ENCODE data around the gene PAPPA. TPM values are rescaled to one million over a fixed set of nuclear protein-coding genes. Genes with fewer than 3 reads are reported as not detected.

Gene PAPPA
- total RNA-seq, 1 donor from 2014 or later, result 0.15 TPM

- TF ChIP-seq EZH2 (IDR thresholded peaks at IDR 0.05) (no peak), CTCF (IDR thresholded peaks at IDR 0.05) (peak; percentile 41), EZH2phosphoT487 (IDR thresholded peaks at IDR 0.05) (no peak)
- Mint-ChIP-seq H3K9me3 (no peaks in the 10 kb centered on the region), H3K4me1 (peaks cover 55% of the 10 kb centered on the region), H3K27ac (no peak overlapping the region), H3K27me3 (ENCODE audit: insufficient read depth, low read depth) (peaks cover 15% of the 10 kb centered on the region), H3K4me3 (no peak overlapping the region), H3K36me3 (no peaks in the 10 kb centered on the region)
- Histone ChIP-seq H4K20me1 (ENCODE audit: low read depth) (peaks cover 23% of the 10 kb centered on the region), H3K27ac (no peak overlapping the region), H3K4me1 (peaks cover 50% of the 10 kb centered on the region), H3K27me3 (peaks cover 76% of the 10 kb centered on the region), H3K4me2 (peak overlapping the region; percentile 59), H3K36me3 (no peaks in the 10 kb centered on the region), H3K9ac (no peak overlapping the region), H2AFZ (replicated peaks) (no peak overlapping the region), H3K9me3 (ENCODE audit: low read depth) (no peaks in the 10 kb centered on the region), H3K4me3 (no peak overlapping the region), H3K79me2 (ENCODE audit: low read depth) (no peaks in the 10 kb centered on the region), H3F3A (ENCODE audit: low read depth) (peaks cover 50% of the 10 kb centered on the region)
- DNase-seq (ENCODE audit: low spot score), result peak; percentile 30
These were observed 131.7 kb downstream of the PAPPA start for GRCh38 chr9:116285320-116285719.

- peak; percentile 89 for DNase-seq (ENCODE audit: low spot score)
- Histone ChIP-seq H2AFZ (replicated peaks) (no peak overlapping the region), H3K4me2 (peak overlapping the region; percentile 59), H3K4me3 (peak overlapping the region; percentile 11), H3K79me2 (ENCODE audit: low read depth) (no peaks in the 10 kb centered on the region), H3K4me1 (peaks cover 41% of the 10 kb centered on the region), H3K9me3 (ENCODE audit: low read depth) (no peaks in the 10 kb centered on the region), H3K27me3 (peaks cover 71% of the 10 kb centered on the region), H3K27ac (no peak overlapping the region), H3K36me3 (no peaks in the 10 kb centered on the region), H3K9ac (no peak overlapping the region), H4K20me1 (ENCODE audit: low read depth) (peaks cover 23% of the 10 kb centered on the region), H3F3A (ENCODE audit: low read depth) (peaks cover 47% of the 10 kb centered on the region)
- Mint-ChIP-seq H3K4me3 (peak overlapping the region; percentile 67), H3K27me3 (ENCODE audit: insufficient read depth, low read depth) (peaks cover 15% of the 10 kb centered on the region), H3K27ac (no peak overlapping the region), H3K9me3 (no peaks in the 10 kb centered on the region), H3K36me3 (no peaks in the 10 kb centered on the region), H3K4me1 (peaks cover 48% of the 10 kb centered on the region)
- TF ChIP-seq EZH2phosphoT487 (IDR thresholded peaks at IDR 0.05) (peak; percentile 94), CTCF (IDR thresholded peaks at IDR 0.05) (no peak)
These were observed 132.7 kb downstream of the PAPPA start for GRCh38 chr9:116286297-116286696.

GRCh38 chr9:116287721-116288120, 134.1 kb downstream of the PAPPA start:
- H3K27me3 Mint-ChIP-seq (ENCODE audit: insufficient read depth, low read depth), result peaks cover 10% of the 10 kb centered on the region
- no peaks in the 10 kb centered on the region for H3K36me3 ChIP-seq
- peaks cover 23% of the 10 kb centered on the region for H4K20me1 ChIP-seq (ENCODE audit: low read depth)
- H3K4me2 ChIP-seq, result no peak overlapping the region
- peaks cover 38% of the 10 kb centered on the region for H3K4me1 Mint-ChIP-seq
- no peak overlapping the region for H2AFZ ChIP-seq (replicated peaks)
- H3K9me3 Mint-ChIP-seq, result no peaks in the 10 kb centered on the region
- H3K9ac ChIP-seq, result no peak overlapping the region
- no peak overlapping the region for H3K27ac Mint-ChIP-seq
- peaks cover 62% of the 10 kb centered on the region for H3K27me3 ChIP-seq
- peaks cover 27% of the 10 kb centered on the region for H3K4me1 ChIP-seq
- H3K27ac ChIP-seq, result no peak overlapping the region
- H3K4me3 Mint-ChIP-seq, result no peak overlapping the region
- H3K36me3 Mint-ChIP-seq, result no peaks in the 10 kb centered on the region
- TF ChIP-seq EZH2phosphoT487 (IDR thresholded peaks at IDR 0.05) (no peak), EZH2 (IDR thresholded peaks at IDR 0.05) (no peak), CTCF (IDR thresholded peaks at IDR 0.05) (no peak)
- DNase-seq (ENCODE audit: low spot score), result no peak
- H3F3A ChIP-seq (ENCODE audit: low read depth), result peaks cover 39% of the 10 kb centered on the region
- H3K4me3 ChIP-seq, result no peak overlapping the region
- no peaks in the 10 kb centered on the region for H3K79me2 ChIP-seq (ENCODE audit: low read depth)
- no peaks in the 10 kb centered on the region for H3K9me3 ChIP-seq (ENCODE audit: low read depth)

All from neural progenitor cell (in vitro differentiated cells).